HepG2 (cell line): Measurements from ENCODE around the gene AHRR. TPM values are rescaled to one million over a fixed set of nuclear protein-coding genes. Genes with fewer than 3 reads are reported as not detected.

Experiments
- ATAC-seq: fragments of 200-7000 bp; cut with Tn5 transposase; 3 replicates; pipeline ENCODE4 v1.9.1; 2020; ENCODE audit warnings: mild to moderate bottlenecking, moderate library complexity
- BruUV-seq: library from RNA; stranded (reverse); fragments of 400-500 nt; replicated peaks from 2 replicates; lab custom pipeline; 2021; lab: Mats Ljungman, UMichigan
- CTCF ChIA-PET: fragments of 300-600 bp; formaldehyde crosslinking; extraction: SDS; loops from one replicate; lab custom pipeline; 2021; ENCODE audit warnings: low total read pairs, inconsistent platforms, low intra/inter-chr PET ratio; lab: Yijun Ruan, JAX
- POLR2A ChIA-PET: fragments of 350-600 bp; sonication (Branson Sonifier 250); formaldehyde crosslinking; loops from one replicate; lab custom pipeline; 2020; ENCODE audit warnings: antibody characterized with exemption, inconsistent platforms; lab: Yijun Ruan, JAX
- DNase-seq: peaks from one replicate; pipeline ENCODE4 v3.0.0-alpha.2; 2015; ENCODE audit warnings: low spot score
- FAIRE-seq: peaks from 3 replicates; lab custom pipeline; 2011; peaks lifted over from hg19 to GRCh38; lab: Jason Lieb, UNC
- H2AFZ ChIP-seq: one replicate; pipeline ENCODE4 v1.6.1; 2011; ENCODE audit warnings: low read length, inconsistent platforms
- H3K27ac ChIP-seq: fragments of 300-600 bp; 3 replicates; pipeline ENCODE4 v1.8.0; 2011; ENCODE audit warnings: mixed run types, mild to moderate bottlenecking, mixed read lengths, low read length, inconsistent platforms; ENCODE audit not compliant: insufficient read depth; ENCODE audit errors: extremely low read length
- H3K27me3 ChIP-seq, 2 experiments: fragments of 200-600 bp in 1 of 2; 2 replicates in 1 of 2; 3 replicates in 1 of 2; pipeline versions ENCODE4 v1.6.0 to v1.8.0; 2011; ENCODE audit warnings: low read length in 2 of 2, mild to moderate bottlenecking in 2 of 2, moderate library complexity in 2 of 2, inconsistent platforms in 1 of 2; ENCODE audit not compliant: insufficient read depth in 2 of 2, control insufficient read depth in 1 of 2
- H3K36me3 ChIP-seq, 2 experiments: fragments of 200-600 bp in 1 of 2; replicated peaks in 1 of 2; 2 replicates in 1 of 2; 3 replicates in 1 of 2; pipeline versions ENCODE4 v1.5.1 to v1.8.0; 2011; ENCODE audit warnings: low read length in 2 of 2, inconsistent platforms in 1 of 2; ENCODE audit not compliant: insufficient read depth in 2 of 2, control insufficient read depth in 1 of 2
- H3K4me1 ChIP-seq: 2 replicates; pipeline ENCODE4 v1.5.1; 2012; ENCODE audit warnings: low read length, inconsistent platforms; ENCODE audit not compliant: insufficient read depth
- H3K4me2 ChIP-seq: 2 replicates; pipeline ENCODE4 v1.6.0; 2011; ENCODE audit warnings: low read depth, low read length, inconsistent platforms
- H3K4me3 ChIP-seq, 3 experiments: fragments of 200-600 bp in 1 of 3; sonication (generic), shearing (Covaris generic) in 1 of 3; replicated peaks in 1 of 3; 2 replicates each; pipeline ENCODE4 v1.5.1; 2011 to 2016; ENCODE audit warnings: low read length in 3 of 3, inconsistent platforms in 2 of 3, low read depth in 2 of 3, mild to moderate bottlenecking in 2 of 3, control low read depth in 1 of 3, mixed read lengths in 1 of 3; ENCODE audit not compliant: insufficient read depth in 1 of 3
- H3K79me2 ChIP-seq: one replicate; pipeline ENCODE4 v1.6.1; 2011; ENCODE audit warnings: low read length, inconsistent platforms; ENCODE audit not compliant: insufficient read depth
- H3K9ac ChIP-seq: 2 replicates; pipeline ENCODE4 v1.6.0; 2011; ENCODE audit warnings: mild to moderate bottlenecking, low read depth, low read length, inconsistent platforms; ENCODE audit not compliant: insufficient read depth
- H3K9me3 ChIP-seq: 2 replicates; pipeline ENCODE4 v1.5.1; 2012; ENCODE audit warnings: mild to moderate bottlenecking, low read length
- H4K20me1 ChIP-seq: 2 replicates; pipeline ENCODE4 v1.6.0; 2011; ENCODE audit warnings: inconsistent platforms, mild to moderate bottlenecking, low read length, moderate library complexity; ENCODE audit not compliant: insufficient read depth
- AGO1 ChIP-seq: fragments of 200-400 bp; formaldehyde crosslinking; IDR thresholded peaks from 2 replicates; pipeline ENCODE4 v1.6.1; 2017; ENCODE audit warnings: mild to moderate bottlenecking, low read depth, low read length, moderate library complexity; ENCODE audit not compliant: poor library complexity, severe bottlenecking
- AGO2 ChIP-seq: fragments of 200-400 bp; formaldehyde crosslinking; optimal IDR thresholded peaks from 2 replicates; pipeline ENCODE3; 2017; ENCODE audit warnings: mild to moderate bottlenecking, low read depth, low read length, moderate library complexity
- HBP1 ChIP-seq: IDR thresholded peaks from 2 replicates; pipeline ENCODE4 v1.6.1; 2016; ENCODE audit warnings: low read depth, control low read depth
- ZBTB7B ChIP-seq: sonication (generic); formaldehyde crosslinking; IDR thresholded peaks from 2 replicates; pipeline ENCODE4 v1.4.0; 2020; ENCODE audit warnings: missing genetic modification reagents
- WGBS: methylation state at CpG from one replicate; pipeline ENCODE4 v1.1.6; 2017; ENCODE audit warnings: low lambda C conversion rate; 5-methylcytosine and 5-hydroxymethylcytosine counted together
- in situ Hi-C: cut with HindIII; loops from 2 replicates; pipeline ENCODE4 v1.10.0; 2017; ENCODE audit warnings: low pct_unique_long_range_greater_than_20kb; ENCODE audit not compliant: extremely low pct_ligation_motif_present
- intact Hi-C: fragments of 100-400 bp; cut with micrococcal nuclease; formaldehyde crosslinking; loops from one replicate; pipeline ENCODE4 v1.10.0; 2022; ENCODE audit not compliant: unreplicated experiment
- polyA plus RNA-seq, 8 experiments: library from polyadenylated mRNA; depleted of rRNA in 3 of 8; stranded (reverse) in 7 of 8; unstranded in 1 of 8; fragments of >200 nt; fragmentation: Illumina TruSeq in 4 of 8; extraction: Trizol in 4 of 8; gene quantifications; 2 replicates each; pipeline versions ENCODE4 v1.2.1 to v1.2.3, GENCODE V29; 2011 to 2016; ENCODE audit warnings: low read depth in 4 of 8, missing spikeins in 1 of 8, mixed read lengths in 1 of 8; ENCODE audit not compliant: insufficient read depth in 1 of 8
- total RNA-seq, 5 experiments: library from RNA; depleted of rRNA; stranded (reverse); fragments of >200 nt; fragmentation: Illumina TruSeq; extraction: Trizol; gene quantifications; 2 replicates each; pipeline ENCODE4 v1.2.3, GENCODE V29; 2016; ENCODE audit warnings: low read depth in 1 of 5

Gene AHRR
- total and polyA plus RNA-seq, 2 of the 13 experiments (the other 11 are each of a cell fraction or from before 2014, with no cell fraction given): 0.28 to 0.35 TPM

GRCh38 chr5:477871-478270 lies 156.4 kb downstream of the AHRR start:
- peaks cover 15% of the 10 kb centered on the region for H3K4me1 ChIP-seq
- WGBS: no CpG with 5 or more reads among the region's 13 CpGs
- peaks cover 19 to 77% of the 10 kb centered on the region in 2 experiments for H3K27me3 ChIP-seq
- no peaks in the 10 kb centered on the region for H3K79me2 ChIP-seq
- no peaks in the 10 kb centered on the region; a peak in 1 of 5 replicates for H3K36me3 ChIP-seq
- ChIA-PET POLR2A (no interaction called here), CTCF (no interaction called here)
- H3K9me3 ChIP-seq: no peaks in the 10 kb centered on the region
- no peak for ATAC-seq
- intact Hi-C loops (no loop called here), in situ Hi-C loops (no loop called here)
- no peak overlapping the region for H3K27ac ChIP-seq
- no peak overlapping the region for H2AFZ ChIP-seq
- H3K4me2 ChIP-seq: no peak overlapping the region
- no peak overlapping the region for H3K9ac ChIP-seq
- no peak for DNase-seq
- no TSS peak for BruUV-seq
- FAIRE-seq: no peak
- H3K4me3 ChIP-seq: no peak overlapping the region
- no peaks in the 10 kb centered on the region for H4K20me1 ChIP-seq
- TF ChIP-seq AGO2: peak; percentile 20
- TF ChIP-seq ZBTB7B (CRISPR knock-in tag): no peak
- peak; percentile 1 for TF ChIP-seq AGO1

GRCh38 chr5:478369-478981 lies 157.0 kb downstream of the AHRR start:
- no peaks in the 10 kb centered on the region for H3K9me3 ChIP-seq
- no TSS peak for BruUV-seq
- H3K4me1 ChIP-seq: peaks cover 15% of the 10 kb centered on the region
- peaks cover 21 to 83% of the 10 kb centered on the region in 2 experiments for H3K27me3 ChIP-seq
- no peaks in the 10 kb centered on the region for H3K79me2 ChIP-seq
- intact Hi-C loops (no loop called here), in situ Hi-C loops (no loop called here)
- no peak overlapping the region for H3K9ac ChIP-seq
- H2AFZ ChIP-seq: no peak overlapping the region
- ATAC-seq: no peak
- POLR2A ChIA-PET: no interaction called here
- no peaks in the 10 kb centered on the region; a peak in 1 of 5 replicates for H3K36me3 ChIP-seq
- no peak overlapping the region for H3K27ac ChIP-seq
- H3K4me2 ChIP-seq: no peak overlapping the region
- no peak for TF ChIP-seq HBP1 (CRISPR knock-in tag)
- peak; percentile 3 for TF ChIP-seq AGO2
- no peak for DNase-seq
- CTCF ChIA-PET: no interaction called here
- 0% methylated on average over 2 of the region's 18 CpGs for WGBS
- H3K4me3 ChIP-seq: no peak overlapping the region
- FAIRE-seq: no peak
- no peaks in the 10 kb centered on the region for H4K20me1 ChIP-seq
